Testis (tissue), 3 donors: ENCODE data around the gene DDRGK1. TPM values are rescaled to one million over a fixed set of nuclear protein-coding genes. Genes with fewer than 3 reads are reported as not detected.

ENCODE experiments used
- DNase-seq: peaks from one replicate; pipeline ENCODE4 v3.0.0-alpha.2; 2019
- H3K27ac ChIP-seq, 2 donors: fragments of 200-600 bp; sonication (generic); one replicate each; pipeline ENCODE4 v1.5.1; 2019
- H3K27me3 ChIP-seq: fragments of 200-600 bp; sonication (generic); one replicate; pipeline ENCODE4 v1.5.1; 2019
- H3K36me3 ChIP-seq: fragments of 200-600 bp; sonication (generic); one replicate; pipeline ENCODE4 v1.5.1; 2017; ENCODE audit warnings: low read depth; ENCODE audit errors: missing control alignments
- H3K4me1 ChIP-seq: fragments of 200-600 bp; sonication (generic); one replicate; pipeline ENCODE4 v1.5.1; 2019
- H3K4me3 ChIP-seq, 2 donors: fragments of 200-600 bp; sonication (generic); one replicate each; pipeline ENCODE4 v1.5.1; 2017 to 2019
- H3K9me3 ChIP-seq: fragments of 200-600 bp; sonication (generic); one replicate; pipeline ENCODE4 v1.5.1; 2017
- CTCF ChIP-seq, 3 experiments: fragments of 450-650 bp in 2 of 3; fragments of 200-600 bp in 1 of 3; sonication (generic) in 1 of 3; IDR thresholded peaks; one replicate each; pipeline ENCODE4 v1.5.1; 2016 to 2019; ENCODE audit warnings: antibody characterized with exemption in 3 of 3, mild to moderate bottlenecking in 2 of 3, moderate library complexity in 1 of 3
- POLR2A ChIP-seq: fragments of 450-650 bp; IDR thresholded peaks from one replicate; pipeline ENCODE4 v1.6.1; 2017; ENCODE audit warnings: antibody characterized with exemption, mild to moderate bottlenecking, moderate library complexity
- WGBS, 2 donors: methylation state at CpG; one replicate each; pipeline ENCODE4 v1.1.5; 2018; 5-methylcytosine and 5-hydroxymethylcytosine counted together
- intact Hi-C: fragments of 100-400 bp; cut with DNase I; formaldehyde crosslinking; loops from one replicate; pipeline ENCODE4 v1.15.1; 2023; ENCODE audit warnings: low total_unique reads
- polyA plus RNA-seq: library from polyadenylated mRNA; stranded (reverse); fragments of 350-450 nt; fragmentation: Illumina TruSeq; extraction: RNeasy Lipid Tissue Mini Kit (QIAGEN cat#74804); gene quantifications from one replicate; pipeline ENCODE4 v1.2.3, GENCODE V29; 2014; ENCODE audit warnings: low read depth, low replicate concordance; ENCODE audit not compliant: insufficient read depth
- total RNA-seq, 2 donors: library from RNA; depleted of rRNA; stranded (reverse); fragments of >200 nt; gene quantifications; one replicate each; pipeline ENCODE4 v1.2.3, GENCODE V29; 2016

Gene DDRGK1
- total and polyA plus RNA-seq, 3 donors from 2014 or later: 57.2 to 93.8 (median 78.9) TPM

- TF ChIP-seq POLR2A (no peak), CTCF (IDR thresholded peaks at IDR 0.05) (no peak)
- Histone ChIP-seq H3K4me3 (peak overlapping the region in 1 of 2 donors; percentile 83), H3K4me1 (peaks cover 8% of the 10 kb centered on the region), H3K36me3 (no peaks in the 10 kb centered on the region), H3K9me3 (no peaks in the 10 kb centered on the region), H3K27ac (peak overlapping the region in 1 of 2 donors; percentile 90), H3K27me3 (no peaks in the 10 kb centered on the region)
- 43 to 63% methylated on average over 9 of the region's 9 CpGs for WGBS, 2 donors
- intact Hi-C loops: no loop called here
- no peak for DNase-seq
Observed at GRCh38 chr20:3202965-3203314, 1.5 kb downstream of the DDRGK1 start.

- no peaks in the 10 kb centered on the region for H3K9me3 ChIP-seq
- H3K4me3 ChIP-seq: no peak overlapping the region
- H3K27me3 ChIP-seq: no peaks in the 10 kb centered on the region
- 94% methylated on average over 27 of the region's 27 CpGs for WGBS, 2 donors
- H3K27ac ChIP-seq: no peak overlapping the region
- no peaks in the 10 kb centered on the region for H3K36me3 ChIP-seq
- intact Hi-C loops: no loop called here
- no peak for DNase-seq
- TF ChIP-seq POLR2A: no peak
- no peak for TF ChIP-seq CTCF (IDR thresholded peaks at IDR 0.05)
- peaks cover 8% of the 10 kb centered on the region for H3K4me1 ChIP-seq
Observed at GRCh38 chr20:3199976-3200755, 4.3 kb downstream of the DDRGK1 start.

GRCh38 chr20:3199206-3199605 lies 5.3 kb downstream of the DDRGK1 start:
- peaks cover 7% of the 10 kb centered on the region for H3K36me3 ChIP-seq
- intact Hi-C loops: no loop called here
- H3K27me3 ChIP-seq: no peaks in the 10 kb centered on the region
- WGBS, 2 donors: 47 to 64% methylated on average over 2 of the region's 2 CpGs
- H3K27ac ChIP-seq: no peak overlapping the region
- no peaks in the 10 kb centered on the region for H3K9me3 ChIP-seq
- peaks cover 8% of the 10 kb centered on the region for H3K4me1 ChIP-seq
- no peak overlapping the region for H3K4me3 ChIP-seq
- DNase-seq: no peak
- TF ChIP-seq CTCF (IDR thresholded peaks at IDR 0.05): no peak

GRCh38 chr20:3195590-3196237 lies 8.8 kb downstream of the DDRGK1 start:
- Histone ChIP-seq H3K36me3 (peaks cover 7% of the 10 kb centered on the region), H3K9me3 (no peaks in the 10 kb centered on the region)

More at GRCh38 chr20:3195590-3196237, 8.8 kb downstream of the DDRGK1 start:
- no peak for DNase-seq
- Histone ChIP-seq H3K4me1 (no peaks in the 10 kb centered on the region), H3K27ac (no peak overlapping the region), H3K27me3 (no peaks in the 10 kb centered on the region), H3K4me3 (no peak overlapping the region)
- TF ChIP-seq CTCF (IDR thresholded peaks at IDR 0.05): no peak
- no peak for TF ChIP-seq POLR2A
- intact Hi-C loops: no loop called here
- 88 to 95% methylated on average over 7 of the region's 7 CpGs for WGBS, 2 donors
